SK-N-SH (cell line): Measurements from ENCODE around the gene EBLN1. TPM values are rescaled to one million over a fixed set of nuclear protein-coding genes. Genes with fewer than 3 reads are reported as not detected.
A peak's percentile ranks its signal among the peaks of the same experiment; 100 is the strongest.

ENCODE experiments used
- CTCF ChIA-PET: fragments of 300-600, 350-600 bp; formaldehyde crosslinking; extraction: SDS; loops from one replicate; lab custom pipeline; 2021; lab: Yijun Ruan, JAX
- POLR2A ChIA-PET: fragments of 350-600 bp; sonication (Branson Sonifier 250); formaldehyde crosslinking; extraction: SDS; loops from one replicate; lab custom pipeline; 2020; ENCODE audit warnings: antibody characterized with exemption, inconsistent platforms; lab: Yijun Ruan, JAX
- DNase-seq: peaks from one replicate; pipeline ENCODE4 v3.0.0; 2012
- H2AFZ ChIP-seq: fragments of 200-600 bp; sonication (generic); 2 replicates; pipeline ENCODE4 v1.8.1; 2016; ENCODE audit warnings: antibody characterized with exemption, mild to moderate bottlenecking, low read depth
- H3F3A ChIP-seq: fragments of 200-600 bp; sonication (generic); replicated peaks from 2 replicates; pipeline ENCODE3; 2016; ENCODE audit warnings: antibody characterized with exemption, mild to moderate bottlenecking; ENCODE audit not compliant: insufficient read depth
- H3K27ac ChIP-seq, 2 experiments: fragments of 200-500 bp in 1 of 2; fragments of 200-600 bp in 1 of 2; sonication (Bioruptor generic) in 1 of 2; sonication (generic), shearing (Covaris generic) in 1 of 2; 2 replicates each; pipeline versions ENCODE4 v1.5.1 to v1.6.1; 2014 to 2016; ENCODE audit warnings: low read depth in 2 of 2, inconsistent platforms in 1 of 2, low read length in 1 of 2, mild to moderate bottlenecking in 1 of 2, mixed read lengths in 1 of 2
- H3K27me3 ChIP-seq: fragments of 200-600 bp; sonication (generic), shearing (Covaris generic); 2 replicates; pipeline ENCODE4 v1.6.1; 2016; ENCODE audit warnings: mixed run types; ENCODE audit not compliant: insufficient read depth
- H3K36me3 ChIP-seq, 2 experiments: fragments of 200-500 bp in 1 of 2; fragments of 200-600 bp in 1 of 2; sonication (Bioruptor generic) in 1 of 2; sonication (generic) in 1 of 2; replicated peaks in 1 of 2; 2 replicates each; pipeline versions ENCODE3 to v1.5.1; 2014 to 2016; ENCODE audit warnings: low read length in 1 of 2, mild to moderate bottlenecking in 1 of 2; ENCODE audit not compliant: insufficient read depth in 2 of 2, control insufficient read depth in 1 of 2
- H3K4me1 ChIP-seq, 2 experiments: fragments of 200-500 bp in 1 of 2; fragments of 200-600 bp in 1 of 2; sonication (Bioruptor generic) in 1 of 2; sonication (generic), shearing (Covaris generic) in 1 of 2; 2 replicates each; pipeline versions ENCODE4 v1.5.1 to v1.6.1; 2014 to 2016; ENCODE audit warnings: low read depth in 1 of 2, low read length in 1 of 2, mixed run types in 1 of 2; ENCODE audit not compliant: insufficient read depth in 2 of 2, control insufficient read depth in 1 of 2
- H3K4me2 ChIP-seq: fragments of 200-600 bp; sonication (generic), shearing (Covaris generic); 2 replicates; pipeline ENCODE4 v1.6.1; 2017; ENCODE audit warnings: mixed run types
- H3K4me3 ChIP-seq, 2 experiments: fragments of 200-500 bp in 1 of 2; fragments of 200-600 bp in 1 of 2; sonication (Bioruptor generic) in 1 of 2; sonication (generic), shearing (Covaris generic) in 1 of 2; 2 replicates each; pipeline versions ENCODE4 v1.5.1 to v1.8.1; 2014 to 2016; ENCODE audit warnings: low read depth in 2 of 2, inconsistent platforms in 1 of 2, low read length in 1 of 2, mild to moderate bottlenecking in 1 of 2, mixed read lengths in 1 of 2, moderate library complexity in 1 of 2
- H3K79me2 ChIP-seq: fragments of 200-600 bp; sonication (generic); 2 replicates; pipeline ENCODE4 v1.8.1; 2017; ENCODE audit warnings: mild to moderate bottlenecking; ENCODE audit not compliant: insufficient read depth
- H3K9ac ChIP-seq: fragments of 200-600 bp; sonication (generic); 2 replicates; pipeline ENCODE4 v1.6.1; 2017; ENCODE audit warnings: mixed run types
- H3K9me2 ChIP-seq: fragments of 200-600 bp; sonication (generic); 2 replicates; pipeline ENCODE4 v1.6.1; 2017; ENCODE audit warnings: mixed run types
- H3K9me3 ChIP-seq: fragments of 200-600 bp; sonication (generic); 2 replicates; pipeline ENCODE4 v1.6.1; 2017; ENCODE audit warnings: mixed run types, mild to moderate bottlenecking, moderate library complexity
- H4K20me1 ChIP-seq: fragments of 200-600 bp; sonication (generic); 2 replicates; pipeline ENCODE4 v1.6.1; 2017; ENCODE audit warnings: mild to moderate bottlenecking, mixed run types; ENCODE audit not compliant: insufficient read depth
- JUND ChIP-seq: IDR thresholded peaks from 2 replicates; pipeline ENCODE4 v1.4.0; 2012
- MAX ChIP-seq: IDR thresholded peaks from 2 replicates; pipeline ENCODE4 v1.4.0; 2012; ENCODE audit warnings: low read depth
- MEF2A ChIP-seq: IDR thresholded peaks from 2 replicates; pipeline ENCODE4 v1.4.0; 2012; ENCODE audit warnings: low read depth, borderline replicate concordance
- MXI1 ChIP-seq: IDR thresholded peaks from 2 replicates; pipeline ENCODE4 v1.6.1; 2012; ENCODE audit warnings: mild to moderate bottlenecking, low read depth, low read length, improper control_type of control experiment
- NFIC ChIP-seq: IDR thresholded peaks from 2 replicates; pipeline ENCODE4 v1.4.0; 2012; ENCODE audit warnings: borderline replicate concordance
- POLR2AphosphoS5 ChIP-seq: IDR thresholded peaks from 2 replicates; pipeline ENCODE4 v1.6.1; 2012; ENCODE audit warnings: low read depth, low read length
- RAD21 ChIP-seq: IDR thresholded peaks from 2 replicates; pipeline ENCODE4 v1.6.1; 2012; ENCODE audit warnings: mild to moderate bottlenecking, low read length
- RCOR1 ChIP-seq: fragments of 150-350 bp; IDR thresholded peaks from 2 replicates; pipeline ENCODE4 v1.6.1; 2017; ENCODE audit warnings: antibody characterized with exemption, low read length
- SMC3 ChIP-seq: IDR thresholded peaks from 2 replicates; pipeline ENCODE4 v1.6.1; 2012; ENCODE audit warnings: low read depth, low read length, improper control_type of control experiment
- TAF1 ChIP-seq: IDR thresholded peaks from 2 replicates; pipeline ENCODE4 v1.6.1; 2012; ENCODE audit warnings: low read depth, mild to moderate bottlenecking, low read length, moderate library complexity, borderline replicate concordance
- USF1 ChIP-seq: IDR thresholded peaks from 2 replicates; pipeline ENCODE4 v1.4.0; 2012; ENCODE audit warnings: low read depth, borderline replicate concordance
- ZBTB33 ChIP-seq: IDR thresholded peaks from 2 replicates; pipeline ENCODE4 v1.4.0; 2012; ENCODE audit warnings: low read depth, borderline replicate concordance
- WGBS: methylation state at CpG from one replicate; pipeline ENCODE4 v1.1.6; 2017; ENCODE audit warnings: low lambda C conversion rate; 5-methylcytosine and 5-hydroxymethylcytosine counted together
- polyA plus RNA-seq, 3 experiments: library from polyadenylated mRNA; depleted of rRNA; stranded (reverse); fragments of >200 nt; gene quantifications; 2 replicates each; pipeline ENCODE4 v1.2.3, GENCODE V29; 2012
- TF ChIP-seq, protein P1 (sequence below): IDR thresholded peaks from 2 replicates; pipeline ENCODE4 v1.6.1; 2012; ENCODE audit warnings: mild to moderate bottlenecking, low read depth, low read length, moderate library complexity

The EBLN1 gene
- polyA plus RNA-seq, 1 of the 3 experiments (the other 2 are of a cell fraction), result not detected

DNA sequence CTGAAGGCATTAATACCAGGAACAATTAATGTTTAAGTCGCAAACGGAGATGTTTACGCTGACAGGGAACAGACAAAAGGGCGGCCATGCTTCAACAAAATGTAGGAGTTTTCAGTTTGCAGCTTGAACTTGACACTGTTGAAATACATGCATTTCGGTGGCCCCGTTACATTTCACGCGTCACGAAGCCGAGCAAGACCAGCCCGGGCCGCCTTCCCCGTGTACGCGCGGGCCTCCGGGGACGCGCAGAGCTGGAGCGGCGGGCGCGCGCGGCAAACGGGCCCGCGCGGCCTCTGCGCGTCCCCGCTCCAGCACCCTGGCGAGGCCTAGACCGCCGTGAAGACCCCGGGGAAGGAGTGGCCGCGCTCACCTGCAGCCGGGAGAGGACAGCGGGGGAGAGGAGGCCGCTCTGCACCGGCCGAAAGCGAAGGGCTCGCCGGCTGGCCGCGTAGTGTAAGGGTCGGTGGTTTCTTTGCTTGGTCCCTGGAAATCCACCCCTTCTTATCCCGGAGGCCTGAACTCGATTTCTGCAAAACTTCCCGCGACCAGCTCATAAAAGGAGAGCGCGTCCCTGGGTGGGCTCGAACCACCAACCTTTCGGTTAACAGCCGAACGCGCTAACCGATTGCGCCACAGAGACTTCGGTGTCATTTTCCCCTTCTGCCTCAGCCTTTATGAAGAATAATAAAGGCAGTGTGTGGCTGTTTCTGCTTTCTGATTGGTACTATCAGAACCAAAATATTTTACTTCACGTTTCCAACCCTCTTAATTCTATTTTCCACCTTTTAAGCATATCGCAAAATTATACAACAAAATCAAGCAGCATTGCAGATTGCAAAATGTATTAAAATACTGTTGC is 11.4 kb upstream of the EBLN1 start (continued):
- TF ChIP-seq, protein P1, sequence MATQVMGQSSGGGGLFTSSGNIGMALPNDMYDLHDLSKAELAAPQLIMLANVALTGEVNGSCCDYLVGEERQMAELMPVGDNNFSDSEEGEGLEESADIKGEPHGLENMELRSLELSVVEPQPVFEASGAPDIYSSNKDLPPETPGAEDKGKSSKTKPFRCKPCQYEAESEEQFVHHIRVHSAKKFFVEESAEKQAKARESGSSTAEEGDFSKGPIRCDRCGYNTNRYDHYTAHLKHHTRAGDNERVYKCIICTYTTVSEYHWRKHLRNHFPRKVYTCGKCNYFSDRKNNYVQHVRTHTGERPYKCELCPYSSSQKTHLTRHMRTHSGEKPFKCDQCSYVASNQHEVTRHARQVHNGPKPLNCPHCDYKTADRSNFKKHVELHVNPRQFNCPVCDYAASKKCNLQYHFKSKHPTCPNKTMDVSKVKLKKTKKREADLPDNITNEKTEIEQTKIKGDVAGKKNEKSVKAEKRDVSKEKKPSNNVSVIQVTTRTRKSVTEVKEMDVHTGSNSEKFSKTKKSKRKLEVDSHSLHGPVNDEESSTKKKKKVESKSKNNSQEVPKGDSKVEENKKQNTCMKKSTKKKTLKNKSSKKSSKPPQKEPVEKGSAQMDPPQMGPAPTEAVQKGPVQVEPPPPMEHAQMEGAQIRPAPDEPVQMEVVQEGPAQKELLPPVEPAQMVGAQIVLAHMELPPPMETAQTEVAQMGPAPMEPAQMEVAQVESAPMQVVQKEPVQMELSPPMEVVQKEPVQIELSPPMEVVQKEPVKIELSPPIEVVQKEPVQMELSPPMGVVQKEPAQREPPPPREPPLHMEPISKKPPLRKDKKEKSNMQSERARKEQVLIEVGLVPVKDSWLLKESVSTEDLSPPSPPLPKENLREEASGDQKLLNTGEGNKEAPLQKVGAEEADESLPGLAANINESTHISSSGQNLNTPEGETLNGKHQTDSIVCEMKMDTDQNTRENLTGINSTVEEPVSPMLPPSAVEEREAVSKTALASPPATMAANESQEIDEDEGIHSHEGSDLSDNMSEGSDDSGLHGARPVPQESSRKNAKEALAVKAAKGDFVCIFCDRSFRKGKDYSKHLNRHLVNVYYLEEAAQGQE, result no peak
- no peak for TF ChIP-seq TAF1
- 0 out of 2 replicates have a peak, but pooled peaks have one; percentile 9 for TF ChIP-seq RAD21
- no peak for TF ChIP-seq MEF2A
- TF ChIP-seq ZBTB33, result no peak
- TF ChIP-seq, all 33 proteins: peak for 13

DNA sequence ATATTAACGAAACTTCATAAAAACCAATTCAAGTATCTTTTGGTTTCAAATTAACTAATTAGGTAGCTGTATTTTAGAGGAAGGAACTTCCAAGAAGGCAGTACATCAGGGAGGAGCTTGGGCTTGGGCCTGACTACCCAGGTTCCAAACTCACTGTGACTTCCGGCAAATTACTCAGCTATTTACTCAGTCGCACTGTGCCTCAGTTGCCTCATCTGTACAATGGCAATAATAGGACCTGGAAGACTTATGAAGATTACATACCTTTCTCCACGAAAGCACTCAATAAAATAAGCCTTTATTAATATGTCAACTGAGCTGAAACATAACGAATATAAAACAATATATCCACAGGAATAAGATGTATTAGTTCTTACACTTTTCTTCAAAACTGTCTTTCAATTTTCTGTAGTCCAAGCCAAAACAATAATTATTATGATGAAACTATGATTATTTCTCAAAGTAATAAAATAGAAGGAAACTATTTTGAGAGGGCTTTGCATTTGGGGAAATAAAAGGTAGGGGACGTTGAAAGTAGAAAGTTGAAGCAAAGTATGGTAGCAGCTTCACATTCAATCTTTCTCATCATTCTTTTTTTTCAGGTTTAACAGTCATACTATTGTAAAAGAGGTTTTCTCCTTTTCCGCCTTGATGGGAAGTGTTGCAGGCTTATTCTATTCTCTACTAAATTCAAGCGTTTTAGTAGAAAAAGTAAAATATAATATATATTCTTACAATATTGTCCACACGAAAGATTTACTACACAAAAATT is 10.5 kb upstream of the EBLN1 start:
- Histone ChIP-seq H3K9me2 (no peaks in the 10 kb centered on the region), H3K27me3 (no peaks in the 10 kb centered on the region), H3K9me3 (no peaks in the 10 kb centered on the region), H3K4me3 (peak overlapping the region; percentile 71 to 84), H3K9ac (peak overlapping the region; percentile 78; the same call in 1 of the 2 replicates), H4K20me1 (no peaks in the 10 kb centered on the region), H3K4me1 (peaks cover 0 to 4% of the 10 kb centered on the region in 2 experiments; a peak in 2 of 4 replicates), H3K27ac (peak overlapping the region; percentile 65 to 93), H3K4me2 (peak overlapping the region; percentile 72), H2AFZ (peak overlapping the region; percentile 99), H3F3A (peaks cover 13% of the 10 kb centered on the region), H3K79me2 (no peaks in the 10 kb centered on the region), H3K36me3 (no peaks in the 10 kb centered on the region)
- CTCF ChIA-PET, result interaction anchor here (1.1 to 3.0 kb wide), 3 partner anchors 19 to 216 kb away, joined by 4 to 10 read pairs (median 7); partner anchors contain the start of gene COMMD3
- POLR2A ChIA-PET, result interaction anchor here (0.6 to 4.0 kb wide), 5 partner anchors 16 to 447 kb away, joined by 3 to 38 read pairs (median 5); partner anchors contain the start of genes COMMD3 and DNAJC1
- WGBS, result 56% methylated on average over 9 of the region's 9 CpGs
- DNase-seq, result no peak
- TF ChIP-seq POLR2AphosphoS5 (no peak), ZBTB33 (no peak), SMC3 (no peak), RCOR1 (no peak), NFIC (no peak), JUND (no peak), MXI1 (no peak), MAX (no peak), USF1 (no peak), MEF2A (no peak)
- TF ChIP-seq, protein P1, result no peak
